Mammary epithelial cell (primary cell): ENCODE measurements around the gene FLRT1.
"Not testable (repeated sequence)": the region's sequence is repeated elsewhere in the genome, so short reads cannot be mapped to it uniquely, and the experiment has no call there.

ENCODE experiments used
- EZH2 ChIP-seq: IDR thresholded peaks from 2 replicates; pipeline ENCODE4 v1.6.1; 2012; ENCODE audit warnings: low read length, inconsistent platforms, borderline replicate concordance
- TF ChIP-seq, protein P1 (sequence below), 2 donors: IDR thresholded peaks in 1 of 2; conservative IDR thresholded peaks in 1 of 2; 2 replicates each; pipeline ENCODE4 v1.5.1; 2011 to 2012; ENCODE audit warnings: inconsistent platforms in 2 of 2, low read length in 2 of 2, mild to moderate bottlenecking in 2 of 2, control low read depth in 1 of 2, low read depth in 1 of 2; ENCODE audit not compliant: insufficient read depth in 1 of 2; ENCODE audit errors: extremely low read depth in 1 of 2

DNA sequence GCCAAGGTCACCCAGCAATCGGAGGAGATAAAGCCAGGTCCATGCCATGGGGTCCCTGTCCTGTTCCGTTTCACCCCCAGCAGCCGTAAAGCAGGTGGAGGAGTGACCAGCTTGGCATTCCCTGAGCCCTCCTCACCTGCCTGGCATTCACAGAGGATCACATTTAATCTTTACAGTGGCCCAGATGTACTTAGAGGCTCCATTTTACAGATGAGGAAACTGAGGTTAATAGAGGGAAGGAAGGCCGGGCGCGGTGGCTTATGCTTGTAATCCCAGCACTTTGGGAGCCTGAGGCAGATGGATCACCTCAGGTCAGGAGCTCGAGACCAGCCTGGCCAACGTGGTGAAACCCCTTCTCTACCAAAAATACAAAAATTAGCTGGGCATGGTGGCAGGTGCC lies 11.6 kb downstream of the FLRT1 start:
- TF ChIP-seq, protein P1, sequence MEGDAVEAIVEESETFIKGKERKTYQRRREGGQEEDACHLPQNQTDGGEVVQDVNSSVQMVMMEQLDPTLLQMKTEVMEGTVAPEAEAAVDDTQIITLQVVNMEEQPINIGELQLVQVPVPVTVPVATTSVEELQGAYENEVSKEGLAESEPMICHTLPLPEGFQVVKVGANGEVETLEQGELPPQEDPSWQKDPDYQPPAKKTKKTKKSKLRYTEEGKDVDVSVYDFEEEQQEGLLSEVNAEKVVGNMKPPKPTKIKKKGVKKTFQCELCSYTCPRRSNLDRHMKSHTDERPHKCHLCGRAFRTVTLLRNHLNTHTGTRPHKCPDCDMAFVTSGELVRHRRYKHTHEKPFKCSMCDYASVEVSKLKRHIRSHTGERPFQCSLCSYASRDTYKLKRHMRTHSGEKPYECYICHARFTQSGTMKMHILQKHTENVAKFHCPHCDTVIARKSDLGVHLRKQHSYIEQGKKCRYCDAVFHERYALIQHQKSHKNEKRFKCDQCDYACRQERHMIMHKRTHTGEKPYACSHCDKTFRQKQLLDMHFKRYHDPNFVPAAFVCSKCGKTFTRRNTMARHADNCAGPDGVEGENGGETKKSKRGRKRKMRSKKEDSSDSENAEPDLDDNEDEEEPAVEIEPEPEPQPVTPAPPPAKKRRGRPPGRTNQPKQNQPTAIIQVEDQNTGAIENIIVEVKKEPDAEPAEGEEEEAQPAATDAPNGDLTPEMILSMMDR (conservative IDR thresholded peaks at IDR 0.05 in 1 of 2, IDR thresholded peaks at IDR 0.05 in 1 of 2; ENCODE audit: extremely low read depth in 1 of 2, insufficient read depth in 1 of 2, low read depth in 1 of 2, low read length in 2 of 2), result not testable (repeated sequence)
- not testable (repeated sequence) for TF ChIP-seq EZH2
